ENCODE measurements around the gene PHKB. TPM values are rescaled to one million over a fixed set of nuclear protein-coding genes. Genes with fewer than 3 reads are reported as not detected.

PHKB gene
- total RNA-seq, 1 donor from 2014 or later: 47.8 TPM

GRCh38 chr16:47627085-47627639 lies 166.0 kb downstream of the PHKB start:
- TF ChIP-seq CTCF (IDR thresholded peaks at IDR 0.05; ENCODE audit: insufficient read depth, low read length, poor library complexity, severe bottlenecking): no peak
- Histone ChIP-seq H3K36me3 (ENCODE audit: control insufficient read depth, insufficient read depth, low read length) (no peaks in the 10 kb centered on the region), H3K27me3 (ENCODE audit: control insufficient read depth, insufficient read depth, low read length) (no peaks in the 10 kb centered on the region), H3K4me3 (ENCODE audit: low read depth, low read length) (no peak overlapping the region)
- no peak for DNase-seq (ENCODE audit: low read depth)

GRCh38 chr16:47627721-47628120 lies 166.6 kb downstream of the PHKB start:
- no peaks in the 10 kb centered on the region for H3K36me3 ChIP-seq (ENCODE audit: control insufficient read depth, insufficient read depth, low read length)
- H3K27me3 ChIP-seq (ENCODE audit: control insufficient read depth, insufficient read depth, low read length): no peaks in the 10 kb centered on the region
- DNase-seq (ENCODE audit: low read depth): no peak
- TF ChIP-seq CTCF (IDR thresholded peaks at IDR 0.05; ENCODE audit: insufficient read depth, low read length, poor library complexity, severe bottlenecking): no peak
- no peak overlapping the region for H3K4me3 ChIP-seq (ENCODE audit: low read depth, low read length)

- TF ChIP-seq CTCF (IDR thresholded peaks at IDR 0.05; ENCODE audit: insufficient read depth, low read length, poor library complexity, severe bottlenecking): no peak
- no peak for DNase-seq (ENCODE audit: low read depth)
- H3K27me3 ChIP-seq (ENCODE audit: control insufficient read depth, insufficient read depth, low read length): no peaks in the 10 kb centered on the region
- no peak overlapping the region for H3K4me3 ChIP-seq (ENCODE audit: low read depth, low read length)
- no peaks in the 10 kb centered on the region for H3K36me3 ChIP-seq (ENCODE audit: control insufficient read depth, insufficient read depth, low read length)
These were observed 170.0 kb downstream of the PHKB start for GRCh38 chr16:47631131-47631530.

GRCh38 chr16:47634126-47634525 lies 173.0 kb downstream of the PHKB start:
- Histone ChIP-seq H3K27me3 (ENCODE audit: control insufficient read depth, insufficient read depth, low read length) (no peaks in the 10 kb centered on the region), H3K4me3 (ENCODE audit: low read depth, low read length) (no peak overlapping the region), H3K36me3 (ENCODE audit: control insufficient read depth, insufficient read depth, low read length) (no peaks in the 10 kb centered on the region)
- no peak for DNase-seq (ENCODE audit: low read depth)
- no peak for TF ChIP-seq CTCF (IDR thresholded peaks at IDR 0.05; ENCODE audit: insufficient read depth, low read length, poor library complexity, severe bottlenecking)

GRCh38 chr16:47634727-47635126 lies 173.6 kb downstream of the PHKB start:
- Histone ChIP-seq H3K4me3 (ENCODE audit: low read depth, low read length) (no peak overlapping the region), H3K36me3 (ENCODE audit: control insufficient read depth, insufficient read depth, low read length) (no peaks in the 10 kb centered on the region), H3K27me3 (ENCODE audit: control insufficient read depth, insufficient read depth, low read length) (no peaks in the 10 kb centered on the region)
- no peak for TF ChIP-seq CTCF (IDR thresholded peaks at IDR 0.05; ENCODE audit: insufficient read depth, low read length, poor library complexity, severe bottlenecking)
- no peak for DNase-seq (ENCODE audit: low read depth)

- H3K27me3 ChIP-seq (ENCODE audit: control insufficient read depth, insufficient read depth, low read length): no peaks in the 10 kb centered on the region
- DNase-seq (ENCODE audit: low read depth): no peak
- H3K4me3 ChIP-seq (ENCODE audit: low read depth, low read length): no peak overlapping the region
- no peaks in the 10 kb centered on the region for H3K36me3 ChIP-seq (ENCODE audit: control insufficient read depth, insufficient read depth, low read length)
- no peak for TF ChIP-seq CTCF (IDR thresholded peaks at IDR 0.05; ENCODE audit: insufficient read depth, low read length, poor library complexity, severe bottlenecking)
These were observed 175.5 kb downstream of the PHKB start for GRCh38 chr16:47636501-47637099.

All from kidney epithelial cell (primary cell).